Heart right ventricle (tissue), 16 donors: ENCODE results near the gene SCD5. TPM values are rescaled to one million over a fixed set of nuclear protein-coding genes. Genes with fewer than 3 reads are reported as not detected.

Source experiments
- ATAC-seq, 8 donors: fragments of 200-7000 bp; cut with Tn5 transposase; one replicate each; pipeline ENCODE4 v1.9.1; 2020; ENCODE audit warnings: mild to moderate bottlenecking in 8 of 8, moderate library complexity in 8 of 8, moderate number of reproducible peaks in 1 of 8
- DNase-seq, 2 donors: peaks; one replicate each; pipeline ENCODE4 v3.0.0-alpha.2; 2020
- H3K27ac ChIP-seq, 10 donors: fragments of 200-600 bp; sonication (generic) in 2 of 10; one replicate each; pipeline versions ENCODE4 v1.5.0 to v1.8.0; 2020 to 2022; ENCODE audit warnings: mild to moderate bottlenecking in 3 of 10
- H3K27me3 ChIP-seq, 7 donors: fragments of 200-600 bp; one replicate each; pipeline ENCODE4 v1.8.0; 2021 to 2022; ENCODE audit warnings: mild to moderate bottlenecking in 2 of 7
- H3K36me3 ChIP-seq, 9 donors: fragments of 200-600 bp; sonication (generic) in 1 of 9; one replicate each; pipeline versions ENCODE4 v1.5.0 to v1.8.0; 2020 to 2022; ENCODE audit warnings: mild to moderate bottlenecking in 2 of 9
- H3K4me1 ChIP-seq, 9 donors: fragments of 200-600 bp; sonication (generic) in 1 of 9; one replicate each; pipeline versions ENCODE4 v1.5.0 to v1.8.0; 2020 to 2022; ENCODE audit warnings: mild to moderate bottlenecking in 4 of 9
- H3K4me3 ChIP-seq, 10 donors: fragments of 200-600 bp; sonication (generic) in 2 of 10; one replicate each; pipeline versions ENCODE4 v1.5.0 to v1.8.0; 2020 to 2022; ENCODE audit warnings: mild to moderate bottlenecking in 7 of 10, moderate library complexity in 2 of 10
- H3K9me3 ChIP-seq, 11 donors: fragments of 200-600 bp in 10 of 11; sonication (generic) in 2 of 11; one replicate each; pipeline versions ENCODE4 v1.5.0 to v1.8.0; 2013 to 2022; ENCODE audit warnings: mild to moderate bottlenecking in 2 of 11, control low read depth in 1 of 11, moderate library complexity in 1 of 11
- CTCF ChIP-seq, 9 donors: fragments of 200-600 bp; sonication (generic) in 2 of 9; IDR thresholded peaks; one replicate each; pipeline versions ENCODE4 v1.5.0 to v1.8.0; 2021 to 2022; ENCODE audit warnings: antibody characterized with exemption in 9 of 9, mild to moderate bottlenecking in 5 of 9, moderate library complexity in 1 of 9
- WGBS, 2 donors: extraction: QIAGEN DNeasy Blood & Tissue Kit; methylation state at CpG; one replicate each; pipeline ENCODE4 v1.1.7; 2013; ENCODE audit warnings: inconsistent platforms in 1 of 2; 5-methylcytosine and 5-hydroxymethylcytosine counted together
- intact Hi-C, 10 donors: fragments of 100-400 bp; cut with DNase I; formaldehyde crosslinking; loops; one replicate each; pipeline versions ENCODE4 v1.11.1 to v1.14.2; 2022
- polyA plus RNA-seq, 2 donors: library from polyadenylated mRNA; stranded (reverse); fragments of 200-250 nt; gene quantifications; one replicate each; pipeline ENCODE4 v1.2.3, GENCODE V29; 2013
- total RNA-seq, 10 donors: library from RNA; stranded (reverse); fragmentation: NEBNext Ultra II Directional in 3 of 10; extraction: Animal tissue kit (Norgen Biotek cat#: 25700) in 3 of 10; gene quantifications; one replicate each; pipeline versions ENCODE4 v1.2.1 to v1.2.4, GENCODE V29; 2021 to 2023
- donor health status: Arrhythmogenic right ventricular cardiomyopathy.
- donor health status: ischemic (EF 13 %, LVEDD 7.1; RV severe dilation, severe dysfunction).
- donor health status: healthy with polysubstance abuse.
- donor health status: DM: no; HTN: yes; CAD: no.
- donor health status: DM: no; HTN: no; CAD: no.
- donor health status: ischemic (EF 25% LVEDD 6.9; RV normal size, moderate dysfunction).
- donor health status: ischemic (EF 25% LVEDD 5.7; RV mildly dilated, moderate dysfunction).
- donor health status: healthy.
- donor health status: DM: yes; HTN: yes; CAD: no.
- donor health status: Ischemic cardiomyopathy.
- donor health status: ischemic (EF 35%, LVEDD 5.7; RV mildly dilated, moderate dysfunction).
- donor health status: nonischemic (EF 11% LVEDD 7.7; RV severe dilation, severe dysfunction).
- donor health status: DM: yes; HTN: yes; CAD: no.
- donor health status: PGD.
- donor health status: ischemic (EF 29% LVEDD 5.4; RV normal size, mild dysfunction).
- donor health status: nonischemic (EF 23%, LVEDD 6.1; RV moderate dilation, normal function).

Gene SCD5
- total and polyA plus RNA-seq, 12 donors = 1.7 to 6.7 (median 3.1) TPM

- intact Hi-C loops = loop anchor here in 1 of 10 donors (10.0 kb wide), 1 partner anchor 349 kb away; no protein-coding TSS in a partner anchor
- TF ChIP-seq CTCF (IDR thresholded peaks at IDR 0.05) = no peak
- no peaks in the 10 kb centered on the region for H3K27me3 ChIP-seq
- no peak for ATAC-seq
- WGBS, 2 donors = 90 to 96% methylated on average over 1 of the region's 1 CpG
- H3K4me3 ChIP-seq = no peak overlapping the region
- peaks cover 0 to 35% (median 24%) of the 10 kb centered on the region in 9 donors for H3K36me3 ChIP-seq
- H3K27ac ChIP-seq = no peak overlapping the region
- no peaks in the 10 kb centered on the region for H3K9me3 ChIP-seq
- no peak for DNase-seq
- peaks cover 0 to 15% (median 0%) of the 10 kb centered on the region in 9 donors for H3K4me1 ChIP-seq
Observed at GRCh38 chr4:82814034-82814433, 15.4 kb upstream of the SCD5 start.

GRCh38 chr4:82811838-82812341 lies 13.3 kb upstream of the SCD5 start:
- no peaks in the 10 kb centered on the region for H3K27me3 ChIP-seq
- DNase-seq (no peak), ATAC-seq (peak in 2 of 8 donors; percentile 22 to 26)
- no peak for TF ChIP-seq CTCF (IDR thresholded peaks at IDR 0.05)
- H3K36me3 ChIP-seq = peaks cover 0 to 13% (median 5%) of the 10 kb centered on the region in 9 donors
- peaks cover 0 to 15% (median 0%) of the 10 kb centered on the region in 9 donors for H3K4me1 ChIP-seq
- H3K9me3 ChIP-seq = no peaks in the 10 kb centered on the region
- H3K4me3 ChIP-seq = no peak overlapping the region
- peak overlapping the region in 1 of 10 donors; percentile 48 for H3K27ac ChIP-seq
- intact Hi-C loops = loop anchor here in 1 of 10 donors (10.0 kb wide), 1 partner anchor 347 kb away; no protein-coding TSS in a partner anchor
- 35 to 49% methylated on average over 6 of the region's 6 CpGs for WGBS, 2 donors

- 75% methylated on average over 1 of the region's 1 CpG; no CpG with 5 or more reads in 1 of the 2 donors for WGBS, 2 donors
- intact Hi-C loops = loop anchor here in 1 of 10 donors (10.0 kb wide), 1 partner anchor 347 kb away; no protein-coding TSS in a partner anchor
Observed at GRCh38 chr4:82811392-82811791, 12.8 kb upstream of the SCD5 start.

GRCh38 chr4:82810176-82810575 lies 11.6 kb upstream of the SCD5 start:
- Histone ChIP-seq H3K4me3 (no peak overlapping the region), H3K36me3 (no peaks in the 10 kb centered on the region), H3K27ac (no peak overlapping the region), H3K9me3 (no peaks in the 10 kb centered on the region), H3K27me3 (no peaks in the 10 kb centered on the region), H3K4me1 (peaks cover 0 to 15% (median 0%) of the 10 kb centered on the region in 9 donors)
- no peak for ATAC-seq
- no peak for DNase-seq
- no peak for TF ChIP-seq CTCF (IDR thresholded peaks at IDR 0.05)
- intact Hi-C loops = loop anchor here in 1 of 10 donors (10.0 kb wide), 1 partner anchor 345 kb away; no protein-coding TSS in a partner anchor
- 59 to 62% methylated on average over 4 of the region's 4 CpGs for WGBS, 2 donors

More at GRCh38 chr4:82811392-82811791, 12.8 kb upstream of the SCD5 start:
- Histone ChIP-seq H3K4me3 (no peak overlapping the region), H3K27me3 (no peaks in the 10 kb centered on the region), H3K9me3 (no peaks in the 10 kb centered on the region), H3K4me1 (peaks cover 0 to 15% (median 0%) of the 10 kb centered on the region in 9 donors), H3K36me3 (peaks cover 0 to 8% (median under 1%) of the 10 kb centered on the region in 9 donors), H3K27ac (no peak overlapping the region)
- DNase-seq (no peak), ATAC-seq (no peak)
- TF ChIP-seq CTCF (IDR thresholded peaks at IDR 0.05) = no peak
